GM21381 (cell line): ENCODE data around the gene ZCCHC14.
"Not testable (repeated sequence)": the region's sequence is repeated elsewhere in the genome, so short reads cannot be mapped to it uniquely, and the experiment has no call there.

Source experiments
- ATAC-seq: cut with Tn5 transposase; IDR thresholded peaks from one replicate; pipeline ENCODE4 v1.9.1; 2021; ENCODE audit warnings: mild to moderate bottlenecking, moderate library complexity; ENCODE audit not compliant: unreplicated experiment

The ZCCHC14 gene

GRCh38 chr16:87497767-87498290 is 5.0 kb upstream of the ZCCHC14 start:
- not testable (repeated sequence) for ATAC-seq

GRCh38 chr16:87497023-87497766 is 4.4 kb upstream of the ZCCHC14 start:
- ATAC-seq: not testable (repeated sequence)

GRCh38 chr16:87496447-87496801 is 3.6 kb upstream of the ZCCHC14 start:
- no peak for ATAC-seq

- ATAC-seq: no peak
Observed at GRCh38 chr16:87495578-87496446, 3.0 kb upstream of the ZCCHC14 start.

- no peak for ATAC-seq
Observed at GRCh38 chr16:87493608-87494280, 920 bp upstream of the ZCCHC14 start.

GRCh38 chr16:87492291-87492630 is 563 bp downstream of the ZCCHC14 start:
- no peak for ATAC-seq

- no peak for ATAC-seq
Observed at GRCh38 chr16:87491522-87492290, 1.1 kb downstream of the ZCCHC14 start.

GRCh38 chr16:87490799-87491521 is 1.9 kb downstream of the ZCCHC14 start:
- ATAC-seq: not testable (repeated sequence)

GRCh38 chr16:87490096-87490798 is 2.6 kb downstream of the ZCCHC14 start:
- ATAC-seq: no peak

GRCh38 chr16:87489434-87490045 is 3.3 kb downstream of the ZCCHC14 start:
- ATAC-seq: no peak

- not testable (repeated sequence) for ATAC-seq
Observed at GRCh38 chr16:87488960-87489359, 3.9 kb downstream of the ZCCHC14 start.

GRCh38 chr16:87487361-87487924 is 5.4 kb downstream of the ZCCHC14 start:
- ATAC-seq: no peak

- no peak for ATAC-seq
Observed at GRCh38 chr16:87486713-87487247, 6.0 kb downstream of the ZCCHC14 start.

GRCh38 chr16:87486282-87486681 is 6.5 kb downstream of the ZCCHC14 start:
- ATAC-seq: no peak

- not testable (repeated sequence) for ATAC-seq
Observed at GRCh38 chr16:87485792-87486191, 7.0 kb downstream of the ZCCHC14 start.

GRCh38 chr16:87484487-87485331 is 8.1 kb downstream of the ZCCHC14 start:
- no peak for ATAC-seq

- no peak for ATAC-seq
Observed at GRCh38 chr16:87483481-87483880, 9.3 kb downstream of the ZCCHC14 start.
